GM12864 (cell line): ENCODE results near the gene DPPA3.
"Not testable (repeated sequence)": the region's sequence is repeated elsewhere in the genome, so short reads cannot be mapped to it uniquely, and the experiment has no call there.

ENCODE experiments used
- DNase-seq: peaks from one replicate; pipeline ENCODE4 v3.0.0-alpha.2; 2011; ENCODE audit warnings: low read depth
- H3K4me3 ChIP-seq: 2 replicates; pipeline ENCODE4 v1.5.1; 2011; ENCODE audit warnings: mild to moderate bottlenecking, low read depth, low read length, control low read depth
- CTCF ChIP-seq: IDR thresholded peaks from 2 replicates; pipeline ENCODE4 v1.5.1; 2011; ENCODE audit warnings: low read depth, mild to moderate bottlenecking, moderate library complexity, low read length, control low read depth, inconsistent platforms; ENCODE audit errors: missing control alignments

Gene DPPA3

GRCh38 chr12:7711133-7711532, at the start of gene DPPA3:
Gene DPPA3 (plus strand): TSS chr12:7711433. CDS start chr12:7711571, 138 bp downstream.
- TF ChIP-seq CTCF = no peak
- no peak within 1 kb of the TSS for H3K4me3 ChIP-seq
- DNase-seq = no peak

GRCh38 chr12:7661741-7662140, 49.5 kb upstream of the DPPA3 start:
- no peak for DNase-seq
- no peak for TF ChIP-seq CTCF
- H3K4me3 ChIP-seq = no peak overlapping the region

GRCh38 chr12:7666595-7666994, 44.6 kb upstream of the DPPA3 start:
- DNase-seq = no peak
- H3K4me3 ChIP-seq = no peak overlapping the region
- TF ChIP-seq CTCF = no peak

- no peak for DNase-seq
- no peak overlapping the region for H3K4me3 ChIP-seq
- peak; percentile 28 for TF ChIP-seq CTCF
Observed at GRCh38 chr12:7667125-7667524, 44.1 kb upstream of the DPPA3 start.

GRCh38 chr12:7668171-7668570, 43.1 kb upstream of the DPPA3 start:
- H3K4me3 ChIP-seq = no peak overlapping the region
- no peak for DNase-seq
- TF ChIP-seq CTCF = no peak

GRCh38 chr12:7675455-7675854, 35.8 kb upstream of the DPPA3 start:
- not testable (repeated sequence) for H3K4me3 ChIP-seq, DNase-seq

GRCh38 chr12:7677432-7677888, 33.8 kb upstream of the DPPA3 start:
- peak; percentile 36 for TF ChIP-seq CTCF
- peak; percentile 7 for DNase-seq
- not testable (repeated sequence) for H3K4me3 ChIP-seq
